Endometrial microvascular endothelial cells (primary cell): ENCODE data around the gene CHKB. TPM values are rescaled to one million over a fixed set of nuclear protein-coding genes. Genes with fewer than 3 reads are reported as not detected.
"Not testable (repeated sequence)": the region's sequence is repeated elsewhere in the genome, so short reads cannot be mapped to it uniquely, and the experiment has no call there.

ENCODE experiments used
- in situ Hi-C: cut with HindIII; loops from 2 replicates; pipeline ENCODE4 v1.10.0; 2017; ENCODE audit warnings: low sequenced_read_pairs, low pct_unique_long_range_greater_than_20kb; ENCODE audit errors: inconsistent ontology term
- total RNA-seq: library from RNA; depleted of rRNA; stranded (reverse); fragments of >200 nt; gene quantifications from one replicate; pipeline ENCODE4 v1.2.3, GENCODE V29; 2015; ENCODE audit errors: inconsistent ontology term

CHKB gene
- total RNA-seq, 1 donor from 2014 or later = 41.0 TPM

GRCh38 chr22:50542416-50542927 lies 40.2 kb downstream of the CHKB start:
- in situ Hi-C loops = no loop called here

- in situ Hi-C loops = not testable (repeated sequence)
Measured at GRCh38 chr22:50541667-50542026, 41.0 kb downstream of the CHKB start.

- in situ Hi-C loops = no loop called here
Measured at GRCh38 chr22:50540381-50540780, 42.3 kb downstream of the CHKB start.

- in situ Hi-C loops = no loop called here
Measured at GRCh38 chr22:50537765-50538164, 44.9 kb downstream of the CHKB start.

GRCh38 chr22:50536226-50536625 lies 46.4 kb downstream of the CHKB start:
- in situ Hi-C loops = no loop called here

- in situ Hi-C loops = no loop called here
Measured at GRCh38 chr22:50535113-50535512, 47.5 kb downstream of the CHKB start.

GRCh38 chr22:50533856-50534711 lies 48.6 kb downstream of the CHKB start:
- in situ Hi-C loops = not testable (repeated sequence)

- in situ Hi-C loops = no loop called here
Measured at GRCh38 chr22:50532824-50533796, 49.5 kb downstream of the CHKB start.

- in situ Hi-C loops = no loop called here
Measured at GRCh38 chr22:50531962-50532674, 50.5 kb downstream of the CHKB start.

GRCh38 chr22:50531546-50531961 lies 51.1 kb downstream of the CHKB start:
- in situ Hi-C loops = no loop called here

- in situ Hi-C loops = no loop called here
Measured at GRCh38 chr22:50530877-50531545, 51.6 kb downstream of the CHKB start.

GRCh38 chr22:50530580-50530876 lies 52.1 kb downstream of the CHKB start:
- in situ Hi-C loops = no loop called here

- in situ Hi-C loops = no loop called here
Measured at GRCh38 chr22:50529897-50530579, 52.6 kb downstream of the CHKB start, which contains the start of gene TYMP. Gene TYMP, minus strand, starts transcription at chr22:50530012. Its CDS starts 303 bp downstream, at chr22:50529709.

GRCh38 chr22:50529416-50529896 lies 53.2 kb downstream of the CHKB start:
- in situ Hi-C loops = no loop called here
